D341Med (cell line): ENCODE results near the gene PARP8.
"Not testable (repeated sequence)": the region's sequence is repeated elsewhere in the genome, so short reads cannot be mapped to it uniquely, and the experiment has no call there.

ENCODE experiments used
- DNase-seq: peaks from one replicate; pipeline ENCODE4 v3.0.0; 2012; ENCODE audit warnings: low spot score

The PARP8 gene

GRCh38 chr5:50727149-50727496 lies 60.7 kb downstream of the PARP8 start:
- no peak for DNase-seq

GRCh38 chr5:50727845-50728244 lies 61.4 kb downstream of the PARP8 start:
- DNase-seq, result no peak

GRCh38 chr5:50730336-50730735 lies 63.9 kb downstream of the PARP8 start:
- no peak for DNase-seq

- no peak for DNase-seq
Observed at GRCh38 chr5:50730841-50731240, 64.4 kb downstream of the PARP8 start.

- no peak for DNase-seq
Observed at GRCh38 chr5:50733741-50734140, 67.3 kb downstream of the PARP8 start.

GRCh38 chr5:50738864-50739263 lies 72.4 kb downstream of the PARP8 start:
- DNase-seq, result no peak

- DNase-seq, result no peak
Observed at GRCh38 chr5:50740832-50741231, 74.4 kb downstream of the PARP8 start.

GRCh38 chr5:50744776-50745175 lies 78.3 kb downstream of the PARP8 start:
- DNase-seq, result no peak

- peak; percentile 17 for DNase-seq
Observed at GRCh38 chr5:50745221-50745910, 78.9 kb downstream of the PARP8 start.

GRCh38 chr5:50749181-50749580 lies 82.7 kb downstream of the PARP8 start:
- DNase-seq, result no peak

- no peak for DNase-seq
Observed at GRCh38 chr5:50749873-50750272, 83.4 kb downstream of the PARP8 start.

GRCh38 chr5:50751064-50751657 lies 84.7 kb downstream of the PARP8 start:
- peak; percentile 49 for DNase-seq

- DNase-seq, result no peak
Observed at GRCh38 chr5:50752800-50753199, 86.4 kb downstream of the PARP8 start.

- no peak for DNase-seq
Observed at GRCh38 chr5:50759526-50760270, 93.3 kb downstream of the PARP8 start.

GRCh38 chr5:50763351-50763750 lies 96.9 kb downstream of the PARP8 start:
- no peak for DNase-seq

- no peak for DNase-seq
Observed at GRCh38 chr5:50763846-50764245, 97.4 kb downstream of the PARP8 start.

- DNase-seq, result no peak
Observed at GRCh38 chr5:50766042-50766441, 99.6 kb downstream of the PARP8 start.

GRCh38 chr5:50766462-50766861 lies 100.0 kb downstream of the PARP8 start:
- no peak for DNase-seq

GRCh38 chr5:50766967-50767366 lies 100.5 kb downstream of the PARP8 start:
- DNase-seq, result no peak

GRCh38 chr5:50767588-50767987 lies 101.2 kb downstream of the PARP8 start:
- no peak for DNase-seq

- no peak for DNase-seq
Observed at GRCh38 chr5:50768634-50769033, 102.2 kb downstream of the PARP8 start.

- DNase-seq, result no peak
Observed at GRCh38 chr5:50770441-50770840, 104.0 kb downstream of the PARP8 start.

- not testable (repeated sequence) for DNase-seq
Observed at GRCh38 chr5:50774446-50775175, 108.2 kb downstream of the PARP8 start.
